AG04449 (cell line): ENCODE data around the gene BABAM1.
"Not testable (repeated sequence)": the region's sequence is repeated elsewhere in the genome, so short reads cannot be mapped to it uniquely, and the experiment has no call there.

ENCODE experiments used
- CTCF ChIA-PET: fragments of 350-600 bp; formaldehyde crosslinking; extraction: SDS; loops from one replicate; lab custom pipeline; 2021; ENCODE audit warnings: antibody characterized with exemption; lab: Yijun Ruan, JAX
- POLR2A ChIA-PET: fragments of 400-600, 350-600 bp; formaldehyde crosslinking; extraction: SDS; loops from one replicate; lab custom pipeline; 2020; ENCODE audit warnings: antibody characterized with exemption, inconsistent platforms; lab: Yijun Ruan, JAX
- DNase-seq: peaks from one replicate; pipeline ENCODE4 v3.0.0-alpha.2; 2010; ENCODE audit warnings: low read depth, low spot score
- H3K4me3 ChIP-seq: 2 replicates; pipeline ENCODE4 v1.5.1; 2011; ENCODE audit warnings: low read depth, mild to moderate bottlenecking, control low read depth, low read length
- TF ChIP-seq, protein P1 (sequence below): IDR thresholded peaks from one replicate; pipeline ENCODE4 v1.5.1; 2011; ENCODE audit warnings: mild to moderate bottlenecking, moderate library complexity, low read length, control low read depth, inconsistent platforms; ENCODE audit not compliant: insufficient read depth; ENCODE audit errors: missing control alignments

Gene BABAM1

DNA sequence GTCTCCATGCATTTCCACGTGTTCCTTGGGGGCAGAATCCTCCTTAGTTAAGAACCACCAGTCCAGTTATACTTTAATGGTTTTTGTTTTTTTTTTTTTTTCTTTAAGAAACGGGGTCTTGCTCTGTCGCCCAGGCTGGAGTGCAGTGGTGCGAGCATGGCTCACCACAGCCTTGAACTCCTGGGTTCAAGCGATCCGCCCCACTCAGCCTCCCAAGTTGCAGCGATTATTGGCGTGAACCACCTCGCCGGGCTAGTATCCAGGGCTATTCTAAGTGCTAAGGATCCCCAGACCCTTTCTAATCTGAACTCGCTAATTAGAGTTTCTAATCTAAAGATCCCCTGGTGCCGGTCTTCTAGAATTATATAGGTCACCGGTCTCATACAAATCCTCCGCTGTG lies 26.4 kb downstream of the BABAM1 start:
- H3K4me3 ChIP-seq = no peak overlapping the region
- no peak for DNase-seq
- CTCF ChIA-PET = interaction anchor here (0.8 to 8.4 kb wide), 10 partner anchors 11 to 120 kb away, joined by 3 to 103 read pairs (median 7); partner anchors contain the start of genes ABHD8, ANKLE1, DDA1 and MRPL34
- TF ChIP-seq, protein P1, sequence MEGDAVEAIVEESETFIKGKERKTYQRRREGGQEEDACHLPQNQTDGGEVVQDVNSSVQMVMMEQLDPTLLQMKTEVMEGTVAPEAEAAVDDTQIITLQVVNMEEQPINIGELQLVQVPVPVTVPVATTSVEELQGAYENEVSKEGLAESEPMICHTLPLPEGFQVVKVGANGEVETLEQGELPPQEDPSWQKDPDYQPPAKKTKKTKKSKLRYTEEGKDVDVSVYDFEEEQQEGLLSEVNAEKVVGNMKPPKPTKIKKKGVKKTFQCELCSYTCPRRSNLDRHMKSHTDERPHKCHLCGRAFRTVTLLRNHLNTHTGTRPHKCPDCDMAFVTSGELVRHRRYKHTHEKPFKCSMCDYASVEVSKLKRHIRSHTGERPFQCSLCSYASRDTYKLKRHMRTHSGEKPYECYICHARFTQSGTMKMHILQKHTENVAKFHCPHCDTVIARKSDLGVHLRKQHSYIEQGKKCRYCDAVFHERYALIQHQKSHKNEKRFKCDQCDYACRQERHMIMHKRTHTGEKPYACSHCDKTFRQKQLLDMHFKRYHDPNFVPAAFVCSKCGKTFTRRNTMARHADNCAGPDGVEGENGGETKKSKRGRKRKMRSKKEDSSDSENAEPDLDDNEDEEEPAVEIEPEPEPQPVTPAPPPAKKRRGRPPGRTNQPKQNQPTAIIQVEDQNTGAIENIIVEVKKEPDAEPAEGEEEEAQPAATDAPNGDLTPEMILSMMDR = no peak
- POLR2A ChIA-PET = no interaction called here

DNA sequence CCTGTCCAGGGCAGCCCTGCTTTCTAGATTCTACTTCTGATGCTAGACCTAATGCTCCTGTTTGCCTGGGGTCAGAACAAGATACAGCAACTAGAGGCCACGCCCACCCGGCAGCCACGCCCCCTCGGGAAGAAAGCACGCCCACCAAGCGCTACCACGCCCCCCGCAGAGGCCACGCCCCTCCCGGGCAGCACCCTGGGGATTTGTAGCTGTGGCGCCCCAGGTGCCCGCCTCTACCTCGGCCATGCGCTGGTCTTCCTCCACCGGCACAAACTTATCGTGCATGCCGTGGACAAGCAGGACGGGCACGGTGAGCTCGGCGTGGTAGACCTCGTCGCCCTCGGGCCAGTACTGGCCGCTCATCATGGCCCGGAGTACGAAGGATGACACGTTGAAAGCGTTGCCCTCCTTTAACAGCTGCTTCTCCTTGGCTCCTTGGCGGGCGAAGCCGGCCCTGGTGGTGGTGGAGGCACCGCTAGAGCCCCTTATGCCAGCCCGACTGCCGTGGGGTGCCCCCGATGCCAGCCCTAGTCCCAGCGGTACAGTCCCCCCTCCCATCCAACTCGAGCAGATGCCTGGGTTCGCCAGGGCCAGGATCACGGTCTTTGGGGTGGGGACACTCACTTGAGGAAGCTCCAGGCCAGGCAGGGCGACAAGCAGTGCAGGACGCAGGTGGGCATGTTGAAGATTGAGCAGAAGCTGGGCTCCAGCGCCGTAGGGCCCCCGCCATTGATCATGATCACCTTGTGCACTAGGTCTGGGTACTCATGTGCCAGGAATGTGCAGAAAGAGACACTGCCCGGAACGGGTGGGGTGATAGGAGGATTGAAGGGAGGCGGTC lies 27.0 kb downstream of the BABAM1 start:
- no peak overlapping the region for H3K4me3 ChIP-seq
- POLR2A ChIA-PET = no interaction called here
- TF ChIP-seq, protein P1 = no peak
- DNase-seq = no peak
- CTCF ChIA-PET = interaction anchor here (1.0 to 8.4 kb wide), 6 partner anchors 10 to 94 kb away, joined by 3 to 103 read pairs (median 14); partner anchors contain the start of genes ABHD8, ANKLE1, DDA1 and MRPL34

- DNase-seq, H3K4me3 ChIP-seq, POLR2A ChIA-PET: not testable (repeated sequence)
- CTCF ChIA-PET = interaction anchor here (0.6 to 8.4 kb wide), 3 partner anchors 13 to 491 kb away, joined by 3 to 103 read pairs (median 9); no protein-coding TSS in a partner anchor
These were observed 28.3 kb downstream of the BABAM1 start for GRCh38 chr19:17295551-17295950.

DNA sequence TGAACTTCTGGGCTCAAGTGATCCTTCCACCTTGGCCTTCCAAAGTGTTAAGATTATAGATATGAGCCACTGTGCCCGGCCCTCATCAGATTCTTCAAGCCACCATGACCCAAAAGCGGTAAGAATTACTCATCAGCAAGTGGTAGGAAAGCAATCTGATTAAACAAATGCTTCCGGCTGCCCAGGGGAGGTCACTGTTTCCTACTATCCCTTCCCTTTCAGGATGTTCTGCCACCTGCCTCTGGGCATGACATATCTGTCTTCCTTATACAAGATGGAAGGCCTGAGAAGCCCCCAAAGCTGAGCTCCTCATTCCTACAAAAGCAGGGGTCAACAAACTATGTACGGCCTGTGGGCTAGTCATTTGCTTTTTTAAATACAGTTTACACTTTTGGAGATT lies 29.0 kb downstream of the BABAM1 start:
- POLR2A ChIA-PET = interaction anchor here (0.7 kb wide), 1 partner anchor 90 kb away, joined by 3 read pairs; no protein-coding TSS in a partner anchor

GRCh38 chr19:17296976-17297375 lies 29.7 kb downstream of the BABAM1 start:
- no peak for DNase-seq
- no peak overlapping the region for H3K4me3 ChIP-seq
- POLR2A ChIA-PET = no interaction called here
- TF ChIP-seq, protein P1 = no peak
- CTCF ChIA-PET = interaction anchor here (1.5 to 8.4 kb wide), 3 partner anchors 8 to 91 kb away, joined by 3 to 103 read pairs (median 4); no protein-coding TSS in a partner anchor

More for the DNA sequence above, 29.0 kb downstream of the BABAM1 start:
- CTCF ChIA-PET = interaction anchor here (0.6 to 8.4 kb wide), 3 partner anchors 10 to 92 kb away, joined by 3 to 103 read pairs (median 4); no protein-coding TSS in a partner anchor
- TF ChIP-seq, protein P1 = peak; percentile 2
- no peak for DNase-seq
- no peak overlapping the region for H3K4me3 ChIP-seq

- ChIA-PET POLR2A (no interaction called here), CTCF (interaction anchor here (0.7 to 5.7 kb wide), 3 partner anchors 8 to 12 kb away, joined by 3 to 69 read pairs (median 5); no protein-coding TSS in a partner anchor)
- no peak for DNase-seq
- H3K4me3 ChIP-seq = no peak overlapping the region
- TF ChIP-seq, protein P1 = no peak
These were observed 33.9 kb downstream of the BABAM1 start for GRCh38 chr19:17300992-17301619.
